OCI-LY7 (cell line): ENCODE data around the gene KRTAP10-5. TPM values are rescaled to one million over a fixed set of nuclear protein-coding genes. Genes with fewer than 3 reads are reported as not detected.
"Not testable (repeated sequence)": the region's sequence is repeated elsewhere in the genome, so short reads cannot be mapped to it uniquely, and the experiment has no call there.

Experiments used
- BruUV-seq: library from RNA; stranded (reverse); fragments of 400-500 nt; replicated peaks from 2 replicates; lab custom pipeline; 2021; lab: Mats Ljungman, UMichigan
- CTCF ChIA-PET: fragments of 300-600 bp; sonication (Branson Sonifier 250); formaldehyde crosslinking; loops from one replicate; lab custom pipeline; 2022; ENCODE audit warnings: antibody characterized with exemption; ENCODE audit not compliant: unreplicated experiment; lab: Charles Lee
- POLR2A ChIA-PET: fragments of 300-600 bp; sonication (Branson Sonifier 250); formaldehyde crosslinking; loops from one replicate; lab custom pipeline; 2022; ENCODE audit warnings: antibody characterized with exemption; lab: Charles Lee
- DNase-seq: peaks from one replicate; pipeline ENCODE4 v3.0.0-alpha.2; 2015; ENCODE audit warnings: low spot score
- H2AFZ ChIP-seq: fragments of 200-600 bp; sonication (generic), shearing (Covaris generic); 2 replicates; pipeline ENCODE4 v1.6.1; 2014; ENCODE audit warnings: mild to moderate bottlenecking, antibody characterized with exemption, low read length, moderate library complexity
- H3K27ac ChIP-seq: fragments of 200-600 bp; sonication (generic); 2 replicates; pipeline ENCODE4 v1.5.1; 2014; ENCODE audit warnings: mixed run types, low read depth, mild to moderate bottlenecking, moderate library complexity, low read length, inconsistent platforms; ENCODE audit not compliant: poor library complexity, severe bottlenecking
- H3K36me3 ChIP-seq: fragments of 200-600 bp; sonication (generic); 2 replicates; pipeline ENCODE4 v1.6.1; 2014; ENCODE audit warnings: mild to moderate bottlenecking, antibody characterized with exemption, low read length, moderate library complexity, mixed read lengths; ENCODE audit not compliant: insufficient read depth
- H3K4me1 ChIP-seq: fragments of 200-600 bp; sonication (generic); 2 replicates; pipeline ENCODE4 v1.5.1; 2014; ENCODE audit warnings: mild to moderate bottlenecking, low read length; ENCODE audit not compliant: insufficient read depth, poor library complexity, severe bottlenecking
- H3K4me2 ChIP-seq: fragments of 200-600 bp; sonication (generic); 2 replicates; pipeline ENCODE4 v1.6.1; 2014; ENCODE audit warnings: mild to moderate bottlenecking, low read length
- H3K4me3 ChIP-seq: fragments of 200-600 bp; sonication (generic); 2 replicates; pipeline ENCODE4 v1.5.1; 2014; ENCODE audit warnings: mild to moderate bottlenecking, low read depth, low read length; ENCODE audit not compliant: poor library complexity, severe bottlenecking
- H3K79me2 ChIP-seq: fragments of 200-600 bp; sonication (generic); 2 replicates; pipeline ENCODE4 v1.6.1; 2016; ENCODE audit warnings: low read depth, mild to moderate bottlenecking, low read length, moderate library complexity, mixed read lengths; ENCODE audit not compliant: insufficient read depth
- H3K9me2 ChIP-seq: fragments of 200-600 bp; sonication (generic); 2 replicates; pipeline ENCODE4 v1.6.1; 2016; ENCODE audit warnings: mild to moderate bottlenecking, low read length, mixed read lengths; ENCODE audit not compliant: insufficient read depth
- H3K9me3 ChIP-seq: fragments of 200-600 bp; sonication (generic); 2 replicates; pipeline ENCODE4 v1.6.1; 2014; ENCODE audit warnings: mild to moderate bottlenecking, mixed run types, low read length, mixed read lengths
- H4K20me1 ChIP-seq: fragments of 200-600 bp; sonication (generic); 2 replicates; pipeline ENCODE4 v1.6.1; 2014; ENCODE audit warnings: mild to moderate bottlenecking, antibody characterized with exemption, low read length, moderate library complexity, mixed read lengths; ENCODE audit not compliant: insufficient read depth
- CTCF ChIP-seq: fragments of 200-600 bp; sonication (generic); conservative IDR thresholded peaks from 2 replicates; pipeline ENCODE4 v1.5.1; 2014; ENCODE audit warnings: mild to moderate bottlenecking, antibody characterized with exemption, low read length, moderate library complexity, mixed read lengths
- EZH2phosphoT487 ChIP-seq: fragments of 200-600 bp; sonication (generic); IDR thresholded peaks from 2 replicates; pipeline ENCODE4 v1.6.1; 2018; ENCODE audit warnings: low read depth, borderline replicate concordance, mild to moderate bottlenecking, mixed run types, antibody characterized with exemption, low read length, moderate library complexity, mixed read lengths
- intact Hi-C: fragments of 100-400 bp; cut with micrococcal nuclease; formaldehyde crosslinking; loops from one replicate; pipeline ENCODE4 v1.10.0; 2022; ENCODE audit not compliant: unreplicated experiment
- total RNA-seq, 2 experiments: library from RNA; depleted of rRNA in 1 of 2; stranded (reverse); fragments of >200 nt in 1 of 2; shearing (Covaris generic) in 1 of 2; gene quantifications; 2 replicates each; pipeline ENCODE4 v1.2.3, GENCODE V29; 2014 to 2022

KRTAP10-5 gene
- total RNA-seq, 2 experiments from 2014 or later, result not detected

DNA sequence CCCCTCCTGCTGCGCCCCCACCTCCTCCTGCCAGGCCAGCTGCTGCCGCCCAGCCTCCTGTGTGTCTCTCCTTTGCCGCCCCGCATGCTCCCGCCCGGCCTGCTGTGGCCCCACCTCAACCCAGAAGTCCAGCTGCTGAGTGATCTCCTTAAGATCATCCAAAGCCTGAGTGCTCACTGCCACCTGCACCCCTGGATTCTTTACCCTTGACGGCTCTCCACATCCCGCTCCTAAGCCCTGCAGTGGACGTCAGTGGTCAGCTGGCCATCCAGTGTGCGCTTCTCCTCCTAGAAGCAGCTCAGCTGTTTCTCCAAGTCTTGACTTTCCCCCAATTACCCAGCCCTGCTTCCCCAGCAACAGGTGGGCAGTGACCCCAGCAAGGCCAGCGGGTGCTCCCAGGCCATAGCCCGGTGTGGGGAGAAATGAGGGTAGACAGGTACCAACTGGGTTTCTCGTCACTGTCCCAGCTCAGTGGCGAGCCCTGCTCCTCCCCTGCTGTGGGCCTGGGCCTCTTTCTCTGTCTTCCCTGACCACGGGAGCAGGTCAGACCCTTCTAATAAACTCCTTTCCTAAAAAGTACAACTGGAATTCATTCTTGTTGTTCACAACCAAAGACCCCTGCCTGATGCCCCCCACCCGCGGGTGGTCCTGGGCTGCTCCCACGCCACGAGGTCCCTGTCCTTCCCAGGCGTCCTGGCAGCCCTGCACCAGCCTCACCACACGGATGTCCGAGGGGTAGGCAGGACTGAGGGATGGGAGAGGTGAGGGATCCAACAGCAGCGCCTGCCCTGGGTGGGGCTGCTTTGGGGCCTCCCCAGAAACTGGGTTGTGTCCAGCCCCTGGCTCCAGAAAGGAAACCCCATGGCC is 21.4 kb upstream of the KRTAP10-5 start:
- Histone ChIP-seq H2AFZ (no peak overlapping the region), H3K79me2 (no peaks in the 10 kb centered on the region), H3K4me2 (no peak overlapping the region), H3K9me2 (no peaks in the 10 kb centered on the region), H3K9me3 (no peaks in the 10 kb centered on the region), H4K20me1 (no peaks in the 10 kb centered on the region), H3K4me1 (no peaks in the 10 kb centered on the region), H3K36me3 (no peaks in the 10 kb centered on the region), H3K27ac (no peak overlapping the region), H3K4me3 (no peak overlapping the region)
- no TSS peak for BruUV-seq
- TF ChIP-seq EZH2phosphoT487, result no peak
- TF ChIP-seq CTCF, result no peak
- POLR2A ChIA-PET, result no interaction called here
- CTCF ChIA-PET, result interaction anchor here (0.7 kb wide), 1 partner anchor 72 kb away, joined by 3 read pairs; no protein-coding TSS in a partner anchor
- DNase-seq, result no peak
- intact Hi-C loops, result no loop called here

DNA sequence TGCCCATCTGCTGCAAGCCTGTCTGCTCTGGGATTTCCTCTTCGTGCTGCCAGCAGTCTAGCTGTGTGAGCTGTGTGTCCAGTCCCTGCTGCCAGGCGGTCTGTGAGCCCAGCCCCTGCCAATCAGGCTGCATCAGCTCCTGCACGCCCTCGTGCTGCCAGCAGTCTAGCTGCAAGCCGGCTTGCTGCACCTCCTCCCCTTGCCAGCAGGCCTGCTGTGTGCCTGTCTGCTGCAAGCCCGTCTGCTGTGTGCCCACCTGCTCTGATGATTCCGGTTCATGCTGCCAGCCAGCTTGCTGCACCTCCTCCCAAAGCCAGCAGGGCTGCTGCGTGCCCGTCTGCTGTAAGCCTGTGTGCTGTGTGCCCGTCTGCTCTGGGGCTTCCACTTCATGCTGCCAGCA is 20.7 kb upstream of the KRTAP10-5 start:
- H3K36me3 ChIP-seq, H4K20me1 ChIP-seq, H2AFZ ChIP-seq, H3K27ac ChIP-seq, H3K4me1 ChIP-seq, H3K4me3 ChIP-seq, POLR2A ChIA-PET, H3K9me3 ChIP-seq, H3K4me2 ChIP-seq, H3K79me2 ChIP-seq, DNase-seq, BruUV-seq, H3K9me2 ChIP-seq, intact Hi-C loops: not testable (repeated sequence)
- CTCF ChIA-PET, result interaction anchor here (0.7 kb wide), 1 partner anchor 71 kb away, joined by 3 read pairs; no protein-coding TSS in a partner anchor

DNA sequence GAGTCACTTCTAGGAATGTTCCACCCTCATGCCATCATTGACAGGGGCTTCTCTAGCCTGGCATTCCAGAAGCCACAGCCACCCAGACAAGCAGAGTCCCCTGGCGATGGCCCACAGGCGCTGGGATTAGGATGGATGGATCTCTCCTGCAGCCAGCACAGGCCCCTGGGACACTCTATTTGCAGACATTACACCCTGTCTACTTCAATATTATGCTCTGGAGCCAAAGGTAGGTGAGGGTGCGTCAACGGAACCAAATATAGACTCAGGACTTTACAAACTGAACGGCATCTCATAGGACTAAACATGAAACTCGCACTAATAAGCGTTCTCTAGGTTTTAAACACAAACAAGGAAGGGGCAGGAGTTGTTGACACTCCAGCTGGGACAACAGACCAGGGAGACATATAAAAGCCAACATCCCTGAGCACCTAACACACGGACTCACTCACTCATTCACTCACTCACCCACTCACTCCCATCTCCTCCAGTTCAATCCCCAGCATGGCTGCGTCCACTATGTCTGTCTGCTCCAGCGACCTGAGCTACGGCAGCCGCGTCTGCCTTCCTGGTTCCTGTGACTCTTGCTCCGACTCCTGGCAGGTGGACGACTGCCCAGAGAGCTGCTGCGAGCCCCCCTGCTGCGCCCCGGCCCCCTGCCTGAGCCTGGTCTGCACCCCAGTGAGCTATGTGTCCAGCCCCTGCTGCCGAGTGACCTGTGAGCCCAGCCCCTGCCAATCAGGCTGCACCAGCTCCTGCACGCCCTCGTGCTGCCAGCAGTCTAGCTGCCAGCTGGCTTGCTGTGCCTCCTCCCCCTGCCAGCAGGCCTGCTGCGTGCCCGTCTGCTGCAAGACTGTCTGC is 19.9 kb upstream of the KRTAP10-5 start, which contains the start of gene KRTAP10-7:
KRTAP10-7 (plus strand) TSS at position 480 of the 861 bp plus-strand sequence; CDS start at position 505, 25 bp downstream.
- H3K4me1 ChIP-seq, H4K20me1 ChIP-seq, H3K9me2 ChIP-seq, POLR2A ChIA-PET, H3K4me3 ChIP-seq, H2AFZ ChIP-seq, H3K36me3 ChIP-seq, H3K27ac ChIP-seq, intact Hi-C loops, H3K9me3 ChIP-seq, H3K4me2 ChIP-seq, BruUV-seq, DNase-seq, H3K79me2 ChIP-seq: not testable (repeated sequence)
- CTCF ChIA-PET, result interaction anchor here (0.7 kb wide), 1 partner anchor 70 kb away, joined by 3 read pairs; no protein-coding TSS in a partner anchor
